Endothelial cell of hepatic sinusoid (primary cell): ENCODE results near the gene IL5RA.

Source experiments
- in situ Hi-C: cut with HindIII; loops from 2 replicates; pipeline ENCODE4 v1.10.0; 2017; ENCODE audit warnings: low sequenced_read_pairs

IL5RA gene

DNA sequence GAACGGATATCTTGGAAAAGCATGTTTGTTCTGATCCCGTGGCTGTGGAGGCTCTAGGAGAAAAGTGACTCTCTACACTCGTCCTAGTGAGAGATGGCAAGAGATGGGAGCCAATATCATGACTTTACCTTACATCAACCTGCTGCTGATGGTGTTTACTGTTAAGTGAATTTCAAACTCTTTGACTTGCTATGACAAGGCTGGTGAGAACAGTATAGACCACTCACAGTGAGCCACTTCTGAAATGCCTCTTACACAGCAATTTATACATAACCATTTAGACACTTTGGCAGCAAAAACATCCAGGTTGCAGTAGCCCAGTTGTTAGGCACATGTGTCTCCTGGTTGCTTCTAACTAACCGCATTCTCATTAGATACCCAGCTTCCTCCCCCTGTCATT is 43.3 kb downstream of the IL5RA start:
- in situ Hi-C loops = no loop called here

DNA sequence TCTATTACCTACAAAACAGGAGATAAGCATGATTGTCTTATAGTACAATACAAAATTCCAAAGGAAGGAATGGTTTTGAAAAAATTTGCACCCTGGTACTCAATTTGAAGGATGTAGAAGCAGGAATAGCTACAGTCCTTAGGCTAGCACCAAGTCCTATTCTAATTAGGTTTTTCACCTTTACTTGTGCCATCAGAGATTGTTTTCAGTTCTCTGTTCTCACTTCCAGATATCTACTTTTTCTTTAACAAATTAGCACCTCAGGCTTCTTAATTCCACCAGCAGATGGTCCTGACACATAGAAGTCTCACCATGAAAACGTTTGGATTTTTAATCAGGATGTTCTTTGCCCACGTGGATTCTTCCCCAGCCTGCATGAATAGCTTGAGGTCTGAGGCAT is 43.8 kb downstream of the IL5RA start:
- in situ Hi-C loops = no loop called here

DNA sequence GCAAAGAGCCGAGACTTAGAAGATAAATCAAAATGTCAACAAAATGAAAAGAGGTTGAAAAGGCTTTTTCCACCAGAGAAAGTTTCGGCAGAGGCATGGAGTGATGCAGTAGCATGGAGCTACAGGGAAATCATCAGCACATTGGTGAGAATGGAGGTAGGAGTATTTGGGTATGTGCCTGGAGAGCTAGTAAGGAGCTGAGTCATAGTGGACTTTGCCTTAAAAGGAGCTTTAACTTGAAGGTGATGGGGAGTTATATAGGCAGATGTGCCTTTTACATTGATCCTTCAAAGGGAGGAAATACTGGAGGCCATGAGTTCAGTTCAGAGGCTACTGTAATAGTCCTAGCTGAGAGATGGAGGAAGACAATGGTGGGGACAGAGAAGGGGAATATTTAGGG is 44.3 kb downstream of the IL5RA start:
- in situ Hi-C loops = no loop called here

DNA sequence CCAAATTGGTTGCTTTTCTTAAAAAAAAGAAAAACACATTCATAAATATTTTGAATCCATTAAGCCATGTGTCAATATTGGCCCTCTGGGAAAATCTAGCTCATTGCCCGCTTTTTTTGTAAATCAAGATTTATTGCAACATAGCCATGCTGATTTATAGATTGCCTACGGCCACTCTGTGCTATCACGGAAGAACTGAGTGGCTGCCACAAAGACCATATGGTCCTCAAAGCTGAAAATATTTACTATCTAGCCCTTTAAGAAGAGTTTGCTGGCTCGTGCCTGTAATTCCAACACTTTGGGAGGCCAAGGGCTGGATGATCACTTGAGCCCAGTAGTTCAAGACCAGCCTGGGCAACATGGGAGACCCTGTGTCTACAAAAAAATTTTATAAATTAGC is 45.9 kb downstream of the IL5RA start:
- in situ Hi-C loops = no loop called here

DNA sequence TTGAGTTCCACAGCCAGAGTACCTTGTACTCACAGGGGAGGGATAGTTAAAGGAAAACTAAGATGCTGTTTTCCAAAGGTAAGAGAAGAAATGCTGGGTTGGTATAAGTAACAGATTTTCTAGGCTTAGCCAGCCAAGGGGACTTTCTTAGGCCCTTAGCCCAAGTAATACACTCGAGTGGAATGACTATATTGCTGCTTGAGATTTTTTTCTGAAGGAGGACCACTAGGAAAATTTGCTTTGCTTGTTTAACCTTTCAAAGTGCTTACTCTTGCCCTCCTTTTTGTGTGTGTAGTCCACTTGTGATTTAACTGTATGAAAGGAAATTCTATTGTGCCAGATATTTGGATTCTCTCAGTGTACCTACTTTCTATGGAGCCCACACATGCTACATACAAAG is 50.5 kb downstream of the IL5RA start:
- in situ Hi-C loops = no loop called here

DNA sequence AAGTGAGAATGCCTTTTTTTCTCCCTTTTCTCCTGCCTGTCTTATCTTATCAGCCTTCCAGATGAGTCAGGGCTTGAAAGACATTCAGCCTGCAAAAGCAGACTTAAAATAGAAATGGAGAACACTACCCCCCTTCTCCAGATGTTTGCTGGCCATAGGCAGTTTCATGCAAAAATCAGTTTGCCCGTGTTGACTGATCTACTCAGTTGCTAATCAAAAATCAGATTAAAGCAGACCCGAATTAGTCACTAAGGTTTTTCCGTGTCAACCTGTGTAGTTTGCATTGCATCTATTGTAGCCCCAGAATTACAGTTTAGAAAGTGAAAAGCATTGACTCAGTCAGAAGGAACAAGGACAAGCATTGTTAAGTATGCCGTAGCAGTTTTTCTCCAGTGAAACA is 56.2 kb downstream of the IL5RA start:
- in situ Hi-C loops = no loop called here

DNA sequence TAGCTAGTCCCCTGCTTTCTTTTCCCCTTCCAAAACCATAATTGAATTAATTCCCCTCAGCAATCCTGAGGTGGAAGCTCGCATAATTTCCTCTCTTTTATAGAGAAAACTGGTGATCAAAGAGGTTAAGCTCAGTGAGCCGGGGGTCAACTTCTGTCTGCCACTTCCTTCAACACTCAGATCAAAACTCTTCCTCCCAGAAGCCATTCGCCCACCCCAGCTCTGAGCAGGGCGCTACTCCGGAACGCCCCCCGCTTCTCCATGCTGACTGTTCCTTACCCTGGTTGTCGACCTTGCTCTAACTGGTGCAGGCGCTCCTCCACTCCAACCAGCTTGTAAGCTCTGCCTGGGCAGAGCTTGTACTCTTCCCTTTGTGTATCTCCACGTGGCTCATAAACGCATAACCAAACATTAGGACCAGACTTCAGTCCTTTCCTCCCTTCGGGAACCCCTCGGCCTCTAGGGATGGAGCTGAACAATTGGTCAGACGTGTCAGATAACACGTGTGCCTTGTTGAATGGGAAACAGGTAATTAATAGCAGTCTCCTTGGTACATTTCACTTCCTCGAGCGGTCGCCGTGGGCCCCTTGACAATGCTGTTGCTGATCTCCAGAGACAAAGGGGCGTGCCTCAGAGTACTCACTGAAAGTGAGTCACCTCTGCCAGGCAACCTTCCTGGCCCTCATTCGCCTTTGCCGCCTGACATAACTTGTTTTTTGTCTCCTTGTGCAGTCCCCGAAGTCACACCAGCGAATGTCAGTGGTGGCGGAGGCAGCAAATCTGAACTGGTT is 71.8 kb downstream of the IL5RA start:
- in situ Hi-C loops = no loop called here

DNA sequence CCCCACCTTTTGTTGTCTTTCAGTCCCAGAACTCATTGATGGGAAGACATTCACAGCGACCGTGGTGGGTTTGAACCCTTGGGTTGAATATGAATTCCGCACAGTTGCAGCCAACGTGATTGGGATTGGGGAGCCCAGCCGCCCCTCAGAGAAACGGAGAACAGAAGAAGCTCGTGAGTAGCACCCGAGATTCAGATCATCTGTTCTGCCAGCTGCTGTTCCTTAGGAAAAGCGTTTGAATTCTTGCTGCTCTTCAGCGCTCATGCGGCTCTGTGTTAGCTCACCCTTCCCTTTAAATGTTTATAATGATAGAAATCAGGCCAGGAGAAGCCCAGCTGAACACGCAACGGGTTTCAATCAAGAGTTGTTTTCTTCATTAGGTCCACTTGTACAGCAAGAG is 73.0 kb downstream of the IL5RA start:
- in situ Hi-C loops = no loop called here

DNA sequence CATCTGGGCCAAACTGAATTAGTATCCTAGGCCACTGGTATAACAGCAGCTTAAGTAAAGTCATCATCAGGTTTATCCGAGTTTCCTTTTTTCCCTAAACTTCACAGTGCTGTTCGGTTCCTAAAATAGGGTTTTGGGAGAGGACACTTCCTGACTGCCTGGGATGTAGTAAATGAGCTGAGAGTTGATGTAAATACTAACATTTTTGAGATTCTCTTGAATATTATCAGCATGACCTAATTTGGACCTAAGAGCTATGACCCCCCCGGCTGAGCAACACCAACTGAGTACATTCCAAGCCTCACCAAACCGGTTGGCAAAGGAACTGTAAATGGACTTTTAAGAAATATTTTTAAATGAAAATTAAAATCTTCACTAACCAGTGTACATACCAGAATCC is 78.8 kb downstream of the IL5RA start:
- in situ Hi-C loops = no loop called here

DNA sequence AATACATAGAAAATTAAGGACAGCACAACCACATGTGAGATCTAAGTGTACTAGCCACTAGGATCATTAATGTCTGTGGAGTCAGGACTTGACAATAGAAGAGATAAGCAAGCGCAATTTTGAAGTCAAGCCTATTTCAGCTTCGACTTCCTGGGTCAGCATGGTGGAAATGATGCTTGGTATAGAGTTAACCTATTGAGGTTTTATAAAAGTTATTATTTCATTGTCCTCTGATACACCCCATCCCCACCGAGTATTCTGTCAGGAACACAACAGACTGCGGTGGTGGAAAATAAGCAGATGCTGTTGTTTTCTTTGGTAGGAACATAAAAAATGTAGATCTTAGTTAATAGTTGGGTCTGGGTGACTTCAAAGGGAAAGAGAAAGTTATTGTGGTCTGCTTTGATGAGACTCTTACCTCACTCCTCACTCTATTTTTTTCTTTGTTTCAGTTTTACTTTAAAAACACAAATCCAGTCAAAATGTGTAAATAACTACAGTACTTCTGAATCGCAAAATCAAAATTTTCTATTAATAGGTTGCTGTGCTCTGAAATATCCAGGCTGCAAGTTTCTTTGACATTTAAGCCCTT is 82.1 kb downstream of the IL5RA start:
- in situ Hi-C loops = no loop called here

DNA sequence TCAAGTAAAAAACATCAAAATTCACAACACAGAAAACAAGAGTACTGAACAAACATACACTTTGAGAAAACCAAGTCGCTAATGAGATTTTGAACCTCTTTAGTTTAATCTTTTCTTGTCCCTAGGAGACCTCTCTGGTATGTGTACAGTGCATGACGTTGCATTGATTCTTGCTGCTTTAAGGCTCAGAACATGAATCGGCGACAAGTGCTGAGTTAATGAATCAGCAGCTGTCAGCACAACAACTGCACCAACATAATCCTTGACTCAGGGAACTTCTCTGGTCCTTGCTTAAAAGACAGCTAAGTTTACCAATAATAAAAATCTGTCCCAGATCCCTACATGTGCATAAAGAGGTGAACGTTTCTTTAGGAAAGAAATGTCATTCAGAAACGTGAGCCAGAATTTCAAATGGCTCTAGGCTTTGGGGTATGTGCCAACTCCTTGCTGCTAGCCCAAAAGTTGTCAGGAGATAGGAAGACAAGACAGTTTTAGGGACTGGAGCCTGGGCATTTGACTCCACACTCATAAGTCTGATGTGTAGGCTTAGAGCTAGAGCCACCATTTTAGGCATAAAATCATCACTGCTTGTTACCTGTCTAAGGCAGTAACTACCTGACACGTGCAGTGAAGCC is 86.9 kb downstream of the IL5RA start:
- in situ Hi-C loops = no loop called here

DNA sequence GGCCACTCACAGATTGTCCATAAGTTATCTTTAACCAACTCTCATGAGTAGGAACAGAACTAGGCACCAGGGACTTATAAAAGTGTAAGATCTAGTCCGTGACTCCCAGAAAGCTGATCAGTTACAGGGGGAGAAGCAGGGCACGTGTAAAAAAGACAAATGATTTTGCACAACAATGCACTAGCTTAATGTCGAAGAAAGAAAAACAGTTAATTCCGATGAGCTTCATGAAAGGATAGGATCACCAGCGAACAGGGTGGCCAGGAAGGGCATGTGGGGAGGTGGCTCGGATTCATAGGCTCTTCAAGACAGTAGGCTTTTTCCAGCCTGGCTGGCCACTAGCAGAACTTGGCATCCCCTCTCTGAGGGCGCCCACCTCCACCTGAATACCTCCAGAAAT is 90.0 kb downstream of the IL5RA start:
- in situ Hi-C loops = no loop called here
